NT2/D1 (cell line): ENCODE results near the gene RTEL1.

Source experiments
- SUZ12 ChIP-seq: IDR thresholded peaks from 2 replicates; pipeline ENCODE4 v1.6.1; 2011; ENCODE audit not compliant: insufficient read length, insufficient read depth; ENCODE audit errors: extremely low read depth
- YY1 ChIP-seq: IDR thresholded peaks from 2 replicates; pipeline ENCODE4 v1.6.1; 2011; ENCODE audit not compliant: insufficient read length, insufficient read depth
- ZNF274 ChIP-seq: IDR thresholded peaks from 2 replicates; pipeline ENCODE4 v1.6.1; 2011; ENCODE audit warnings: mild to moderate bottlenecking, low read depth, low read length

GRCh38 chr20:63702751-63703470, 44.8 kb downstream of the RTEL1 start:
- TF ChIP-seq YY1 = no peak
- TF ChIP-seq SUZ12 = no peak
- TF ChIP-seq ZNF274 = no peak
